ENCODE results near the gene DUOX1.

DUOX1 gene

GRCh38 chr15:45120081-45120972 lies 9.5 kb upstream of the DUOX1 start:
- TF ChIP-seq POU2F2 (IDR thresholded peaks at IDR 0.05; ENCODE audit: low read depth, low read length) (no peak), PAX5 (IDR thresholded peaks at IDR 0.05; ENCODE audit: insufficient read depth, low read length, severe bottlenecking) (no peak), SPI1 (IDR thresholded peaks at IDR 0.05; ENCODE audit: low read depth, low read length) (no peak), POLR2A (IDR thresholded peaks at IDR 0.05; ENCODE audit: low read depth, low read length) (no peak), POLR2AphosphoS5 (IDR thresholded peaks at IDR 0.05; ENCODE audit: low read depth, low read length) (no peak), TAF1 (IDR thresholded peaks at IDR 0.05; ENCODE audit: low read depth, low read length) (no peak)
- DNase-seq (ENCODE audit: insufficient read length, low spot score) (no peak), FAIRE-seq (no peak)

- TF ChIP-seq POLR2AphosphoS5 (IDR thresholded peaks at IDR 0.05; ENCODE audit: low read depth, low read length) (no peak), TAF1 (IDR thresholded peaks at IDR 0.05; ENCODE audit: low read depth, low read length) (no peak)
- FAIRE-seq = no peak
- no peak for DNase-seq (ENCODE audit: insufficient read length, low spot score)
Measured at GRCh38 chr15:45121020-45121419, 8.8 kb upstream of the DUOX1 start.

GRCh38 chr15:45121706-45122417 lies 7.9 kb upstream of the DUOX1 start:
- FAIRE-seq (no peak), DNase-seq (ENCODE audit: insufficient read length, low spot score) (no peak)
- TF ChIP-seq SPI1 (IDR thresholded peaks at IDR 0.05; ENCODE audit: low read depth, low read length) = no peak
- TF ChIP-seq POLR2A (IDR thresholded peaks at IDR 0.05; ENCODE audit: low read depth, low read length) = no peak
- TF ChIP-seq TAF1 (IDR thresholded peaks at IDR 0.05; ENCODE audit: low read depth, low read length) = no peak
- no peak for TF ChIP-seq PAX5 (IDR thresholded peaks at IDR 0.05; ENCODE audit: insufficient read depth, low read length, severe bottlenecking)
- TF ChIP-seq POLR2AphosphoS5 (IDR thresholded peaks at IDR 0.05; ENCODE audit: low read depth, low read length) = no peak

DNA sequence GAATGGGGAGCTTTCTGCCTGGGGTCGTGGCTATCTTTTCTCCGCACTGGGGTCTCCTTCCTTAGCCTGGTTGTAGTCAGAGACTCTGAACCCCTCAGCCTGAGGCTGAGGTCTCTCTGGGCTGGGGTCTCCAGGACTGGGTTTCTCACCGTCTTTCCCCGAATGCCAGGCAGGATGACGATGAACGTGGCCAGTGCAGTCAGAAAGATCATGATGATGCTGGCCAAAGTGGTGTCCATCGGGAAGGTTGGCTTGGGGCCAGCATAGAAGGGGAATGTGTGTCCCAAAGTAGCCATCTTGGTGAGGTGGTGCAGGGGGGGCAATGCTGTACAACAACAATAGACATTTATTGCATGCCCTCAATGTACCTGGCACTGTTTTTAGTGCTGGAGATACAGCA lies 7.1 kb upstream of the DUOX1 start:
- TF ChIP-seq SPI1 (IDR thresholded peaks at IDR 0.05; ENCODE audit: low read depth, low read length) (no peak), POU2F2 (IDR thresholded peaks at IDR 0.05; ENCODE audit: low read depth, low read length) (no peak), POLR2AphosphoS5 (IDR thresholded peaks at IDR 0.05; ENCODE audit: low read depth, low read length) (no peak), POLR2A (IDR thresholded peaks at IDR 0.05; ENCODE audit: low read depth, low read length) (no peak), PAX5 (IDR thresholded peaks at IDR 0.05; ENCODE audit: insufficient read depth, low read length, severe bottlenecking) (no peak), TAF1 (IDR thresholded peaks at IDR 0.05; ENCODE audit: low read depth, low read length) (no peak)
- DNase-seq (ENCODE audit: insufficient read length, low spot score) (no peak), FAIRE-seq (no peak)

DNA sequence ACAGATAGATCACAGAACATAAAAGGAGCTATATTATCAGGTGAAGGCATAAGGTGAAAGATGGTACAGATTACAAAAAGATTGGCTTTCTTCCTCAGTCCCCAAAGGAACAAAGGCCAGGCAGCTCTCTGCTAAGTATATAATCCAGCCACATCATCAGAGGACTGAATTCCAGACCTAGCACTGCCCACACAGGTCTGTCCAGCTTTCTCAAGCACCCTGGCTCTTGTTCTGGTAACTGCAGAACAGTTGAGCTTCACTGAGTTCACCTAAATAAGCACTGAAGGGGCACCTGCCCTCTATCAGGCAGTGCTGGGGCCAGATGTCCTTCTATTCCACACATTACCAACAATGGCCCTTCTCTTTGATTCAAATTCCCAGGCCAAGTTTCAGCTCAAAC lies 6.4 kb upstream of the DUOX1 start:
- DNase-seq (ENCODE audit: insufficient read length, low spot score) (no peak), FAIRE-seq (no peak)
- TF ChIP-seq POLR2AphosphoS5 (IDR thresholded peaks at IDR 0.05; ENCODE audit: low read depth, low read length) (no peak), POLR2A (IDR thresholded peaks at IDR 0.05; ENCODE audit: low read depth, low read length) (no peak), SPI1 (IDR thresholded peaks at IDR 0.05; ENCODE audit: low read depth, low read length) (no peak), POU2F2 (IDR thresholded peaks at IDR 0.05; ENCODE audit: low read depth, low read length) (no peak), PAX5 (IDR thresholded peaks at IDR 0.05; ENCODE audit: insufficient read depth, low read length, severe bottlenecking) (no peak), TAF1 (IDR thresholded peaks at IDR 0.05; ENCODE audit: low read depth, low read length) (no peak)

GRCh38 chr15:45126535-45127158 lies 3.1 kb upstream of the DUOX1 start:
- FAIRE-seq (no peak), DNase-seq (ENCODE audit: insufficient read length, low spot score) (no peak)
- TF ChIP-seq POU2F2 (IDR thresholded peaks at IDR 0.05; ENCODE audit: low read depth, low read length) (no peak), PAX5 (IDR thresholded peaks at IDR 0.05; ENCODE audit: insufficient read depth, low read length, severe bottlenecking) (no peak)

DNA sequence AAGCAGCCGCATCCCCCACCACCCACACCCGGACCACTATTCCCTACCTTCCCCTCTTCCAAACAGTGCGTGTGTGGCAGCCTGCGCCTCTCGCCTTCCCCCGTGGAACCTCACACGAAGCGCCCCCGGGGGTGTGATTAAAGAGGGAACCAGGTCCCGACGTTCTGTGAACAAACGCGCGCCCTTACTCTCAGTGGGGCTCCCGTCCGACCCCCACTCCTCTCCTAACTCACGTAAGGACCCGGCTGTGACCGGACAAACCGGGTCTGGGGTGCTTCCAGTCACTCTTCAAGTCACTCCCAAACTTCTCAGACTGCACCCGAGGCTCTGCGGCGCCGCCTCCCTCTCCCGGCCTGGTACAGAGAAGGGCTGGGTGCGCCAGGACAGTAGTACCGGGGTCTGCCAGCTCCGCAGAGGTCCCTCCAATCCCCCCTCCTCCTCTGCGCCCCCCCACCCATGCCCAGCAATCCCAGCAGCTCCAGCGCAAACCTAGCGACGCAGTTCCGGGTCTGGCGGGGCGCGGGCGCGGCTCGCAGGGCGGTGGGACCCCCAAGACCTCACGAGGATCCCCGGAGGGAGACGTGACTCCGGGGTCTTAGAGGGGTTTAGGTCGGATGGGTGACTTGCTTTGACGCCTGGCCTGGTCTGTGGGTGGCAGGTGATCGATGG lies 689 bp upstream of the DUOX1 start:
- DNase-seq (ENCODE audit: insufficient read length, low spot score) (no peak), FAIRE-seq (no peak)
- TF ChIP-seq PAX5 (IDR thresholded peaks at IDR 0.05; ENCODE audit: insufficient read depth, low read length, severe bottlenecking) (no peak), TAF1 (IDR thresholded peaks at IDR 0.05; ENCODE audit: low read depth, low read length) (no peak), POLR2AphosphoS5 (IDR thresholded peaks at IDR 0.05; ENCODE audit: low read depth, low read length) (no peak), POLR2A (IDR thresholded peaks at IDR 0.05; ENCODE audit: low read depth, low read length) (no peak)

- TF ChIP-seq POU2F2 (IDR thresholded peaks at IDR 0.05; ENCODE audit: low read depth, low read length) (no peak), TAF1 (IDR thresholded peaks at IDR 0.05; ENCODE audit: low read depth, low read length) (no peak)
- DNase-seq (ENCODE audit: insufficient read length, low spot score) = no peak
- no peak for FAIRE-seq
Measured at GRCh38 chr15:45130291-45131000, 652 bp downstream of the DUOX1 start.

DNA sequence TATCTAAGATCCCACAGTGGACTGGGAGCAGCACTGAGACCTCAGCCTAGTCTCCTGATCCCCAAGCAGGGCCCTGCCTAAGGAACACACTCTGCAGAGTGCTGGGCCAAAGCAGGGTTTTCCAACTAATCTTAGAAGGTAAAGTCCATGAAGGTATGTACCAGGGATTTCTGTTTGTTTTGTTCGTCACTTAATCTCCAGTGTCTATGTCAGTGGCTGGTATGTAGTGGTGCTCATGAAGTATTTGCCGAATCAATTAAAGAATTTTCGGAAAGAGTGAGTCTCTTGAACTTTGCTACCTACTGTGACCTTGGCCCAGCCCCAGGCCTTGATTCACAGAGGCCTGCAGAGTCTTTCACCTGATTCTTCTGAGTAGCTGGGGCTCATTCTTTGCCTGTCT lies 1.7 kb downstream of the DUOX1 start:
- FAIRE-seq (no peak), DNase-seq (ENCODE audit: insufficient read length, low spot score) (no peak)
- no peak for TF ChIP-seq TAF1 (IDR thresholded peaks at IDR 0.05; ENCODE audit: low read depth, low read length)
- TF ChIP-seq POLR2A (IDR thresholded peaks at IDR 0.05; ENCODE audit: low read depth, low read length) = no peak
- no peak for TF ChIP-seq POU2F2 (IDR thresholded peaks at IDR 0.05; ENCODE audit: low read depth, low read length)
- no peak for TF ChIP-seq PAX5 (IDR thresholded peaks at IDR 0.05; ENCODE audit: insufficient read depth, low read length, severe bottlenecking)
- no peak for TF ChIP-seq POLR2AphosphoS5 (IDR thresholded peaks at IDR 0.05; ENCODE audit: low read depth, low read length)
- no peak for TF ChIP-seq SPI1 (IDR thresholded peaks at IDR 0.05; ENCODE audit: low read depth, low read length)

All from GM12891 (cell line).